Mesenchymal stem cell (in vitro differentiated cells and primary cell): ENCODE data around the gene ATP9B.

Source experiments
- DNase-seq: peaks from one replicate; pipeline ENCODE4 v3.0.0-alpha.2; 2013
- H2AFZ ChIP-seq: one replicate; pipeline ENCODE4 v1.6.1; 2013; ENCODE audit warnings: low read depth, mild to moderate bottlenecking, control low read depth, inconsistent platforms, low read length, moderate library complexity
- H2AK5ac ChIP-seq: 2 replicates; pipeline ENCODE4 v1.6.1; 2013; ENCODE audit warnings: low read length, moderate library complexity, mild to moderate bottlenecking, inconsistent platforms; ENCODE audit not compliant: severe bottlenecking
- H2BK120ac ChIP-seq: one replicate; pipeline ENCODE4 v1.6.1; 2013; ENCODE audit warnings: low read depth, mild to moderate bottlenecking, inconsistent platforms, low read length, moderate library complexity
- H2BK12ac ChIP-seq, 2 experiments: one replicate each; pipeline ENCODE4 v1.6.1; 2013; ENCODE audit warnings: inconsistent platforms in 2 of 2, low read length in 2 of 2, mild to moderate bottlenecking in 2 of 2, moderate library complexity in 2 of 2, control low read depth in 1 of 2
- H2BK15ac ChIP-seq: one replicate; pipeline ENCODE4 v1.6.1; 2013; ENCODE audit warnings: mild to moderate bottlenecking, low read depth, inconsistent platforms; ENCODE audit not compliant: poor library complexity, severe bottlenecking
- H2BK5ac ChIP-seq: 2 replicates; pipeline ENCODE4 v1.6.1; 2013; ENCODE audit warnings: low read depth, mild to moderate bottlenecking, low read length, control low read depth, inconsistent platforms; ENCODE audit not compliant: poor library complexity, severe bottlenecking
- H3K14ac ChIP-seq, 2 experiments: one replicate each; pipeline ENCODE4 v1.6.1; 2013; ENCODE audit warnings: inconsistent platforms in 2 of 2, low read length in 2 of 2, control low read depth in 1 of 2, mild to moderate bottlenecking in 1 of 2, moderate library complexity in 1 of 2
- H3K18ac ChIP-seq, 2 experiments: one replicate each; pipeline ENCODE4 v1.6.1; 2013; ENCODE audit warnings: inconsistent platforms in 2 of 2, low read length in 2 of 2, control low read depth in 1 of 2, low read depth in 1 of 2, mild to moderate bottlenecking in 1 of 2
- H3K23ac ChIP-seq, 2 experiments: one replicate each; pipeline ENCODE4 v1.6.1; 2013; ENCODE audit warnings: inconsistent platforms in 2 of 2, low read length in 2 of 2, mild to moderate bottlenecking in 2 of 2, moderate library complexity in 2 of 2, control low read depth in 1 of 2
- H3K27ac ChIP-seq: 2 replicates; pipeline ENCODE4 v1.5.1; 2013; ENCODE audit warnings: mild to moderate bottlenecking, moderate library complexity, low read length, control low read depth, inconsistent platforms; ENCODE audit not compliant: poor library complexity, severe bottlenecking
- H3K27me3 ChIP-seq, 2 experiments: 2 replicates each; pipeline versions ENCODE4 v1.6.1 to v1.7.0; 2013; ENCODE audit warnings: low read length in 2 of 2, mild to moderate bottlenecking in 2 of 2, moderate library complexity in 2 of 2, control low read depth in 1 of 2, inconsistent platforms in 1 of 2; ENCODE audit not compliant: control insufficient read depth in 1 of 2, insufficient read depth in 1 of 2
- H3K36me3 ChIP-seq, 2 experiments: 2 replicates each; pipeline versions ENCODE4 v1.6.1 to v1.7.0; 2013; ENCODE audit warnings: low read length in 2 of 2, control low read depth in 1 of 2, inconsistent platforms in 1 of 2, low read depth in 1 of 2, mild to moderate bottlenecking in 1 of 2; ENCODE audit not compliant: insufficient read depth in 2 of 2, control insufficient read depth in 1 of 2
- H3K4ac ChIP-seq, 2 experiments: one replicate each; pipeline ENCODE4 v1.6.1; 2013; ENCODE audit warnings: inconsistent platforms in 2 of 2, low read length in 2 of 2, mild to moderate bottlenecking in 2 of 2, moderate library complexity in 2 of 2, control low read depth in 1 of 2, low read depth in 1 of 2
- H3K4me1 ChIP-seq: 2 replicates; pipeline ENCODE4 v1.6.1; 2013; ENCODE audit warnings: low read depth, low read length, control low read depth; ENCODE audit not compliant: control insufficient read depth, insufficient read depth
- H3K4me2 ChIP-seq: 2 replicates; pipeline ENCODE4 v1.6.1; 2013; ENCODE audit warnings: low read length, mild to moderate bottlenecking, inconsistent platforms; ENCODE audit not compliant: poor library complexity, severe bottlenecking
- H3K4me3 ChIP-seq, 2 experiments: 2 replicates each; pipeline versions ENCODE4 v1.5.1 to v1.7.0; 2013; ENCODE audit warnings: low read length in 2 of 2, mild to moderate bottlenecking in 2 of 2, control low read depth in 1 of 2, low read depth in 1 of 2; ENCODE audit not compliant: insufficient read depth in 1 of 2
- H3K79me1 ChIP-seq: replicated peaks from 2 replicates; pipeline ENCODE4 v1.6.1; 2013; ENCODE audit warnings: mild to moderate bottlenecking, control low read depth, low read length, inconsistent platforms; ENCODE audit not compliant: poor library complexity, severe bottlenecking
- H3K9ac ChIP-seq: 2 replicates; pipeline ENCODE4 v1.7.0; 2013; ENCODE audit warnings: mild to moderate bottlenecking, low read length, moderate library complexity
- H3K9me3 ChIP-seq: 2 replicates; pipeline ENCODE4 v1.7.0; 2013; ENCODE audit warnings: mild to moderate bottlenecking, low read length; ENCODE audit not compliant: control insufficient read depth
- H4K8ac ChIP-seq: one replicate; pipeline ENCODE4 v1.6.1; 2013; ENCODE audit warnings: inconsistent platforms, mild to moderate bottlenecking, low read length, moderate library complexity
- H4K91ac ChIP-seq: one replicate; pipeline ENCODE4 v1.6.1; 2013; ENCODE audit warnings: mild to moderate bottlenecking, low read length, inconsistent platforms
- WGBS: methylation state at CpG from one replicate; pipeline ENCODE4 v1.1.7; 2013; ENCODE audit warnings: mixed read lengths; 5-methylcytosine and 5-hydroxymethylcytosine counted together

The ATP9B gene

DNA sequence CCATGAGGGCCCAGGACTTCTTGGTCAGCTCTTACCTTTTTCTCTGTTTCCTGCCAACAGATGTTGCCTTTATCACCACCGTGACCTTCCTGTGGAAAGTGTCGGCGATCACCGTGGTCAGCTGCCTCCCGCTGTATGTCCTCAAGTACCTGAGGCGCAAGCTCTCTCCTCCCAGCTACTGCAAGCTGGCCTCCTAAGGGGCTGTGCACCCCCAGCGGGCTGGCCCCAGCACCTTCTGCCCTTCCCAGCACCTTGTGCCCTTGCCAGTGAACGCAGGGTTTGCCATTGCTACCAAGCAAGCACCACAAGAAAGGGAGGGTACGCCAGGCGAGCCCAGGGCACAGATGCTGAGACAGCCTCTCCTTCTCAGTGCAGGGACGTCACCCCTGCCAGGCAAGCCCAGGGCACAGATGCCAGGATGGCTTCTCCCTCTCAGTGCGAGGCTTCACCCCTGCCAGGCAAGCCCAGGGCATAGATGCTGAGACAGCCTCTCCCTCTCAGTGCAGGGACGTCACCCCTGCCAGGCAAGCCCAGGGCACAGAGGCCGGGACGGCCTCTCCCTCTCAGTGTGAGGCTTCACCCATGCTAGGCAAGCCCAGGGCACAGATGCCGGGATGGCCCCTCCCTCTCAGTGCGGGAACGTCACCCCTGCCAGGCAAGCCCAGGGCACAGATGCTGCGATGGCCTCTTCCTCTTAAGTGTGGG, 308.1 kb downstream of the ATP9B start:
- WGBS, result 97% methylated on average over 18 of the region's 19 CpGs
- no peak overlapping the region for H2BK120ac ChIP-seq
- H3K23ac ChIP-seq, result no peak overlapping the region
- no peak overlapping the region for H2BK5ac ChIP-seq
- H3K9ac ChIP-seq, result no peak overlapping the region
- no peak overlapping the region for H3K27ac ChIP-seq
- no peak overlapping the region for H4K8ac ChIP-seq
- H4K91ac ChIP-seq, result no peak overlapping the region
- no peaks in the 10 kb centered on the region for H3K79me1 ChIP-seq
- peaks cover 5% of the 10 kb centered on the region for H3K4me1 ChIP-seq
- H3K4me3 ChIP-seq, result no peak overlapping the region
- H2AFZ ChIP-seq, result no peak overlapping the region
- no peaks in the 10 kb centered on the region for H3K9me3 ChIP-seq
- no peak overlapping the region for H2AK5ac ChIP-seq
- H2BK15ac ChIP-seq, result no peak overlapping the region
- H3K4me2 ChIP-seq, result no peak overlapping the region
- H3K4ac ChIP-seq, result no peak overlapping the region
- H2BK12ac ChIP-seq, result no peak overlapping the region
- peaks cover 0 to 8% of the 10 kb centered on the region in 2 experiments for H3K27me3 ChIP-seq
- peaks cover 23 to 33% of the 10 kb centered on the region in 2 experiments for H3K36me3 ChIP-seq
- no peak overlapping the region for H3K18ac ChIP-seq
- DNase-seq, result no peak
- no peak overlapping the region for H3K14ac ChIP-seq

DNA sequence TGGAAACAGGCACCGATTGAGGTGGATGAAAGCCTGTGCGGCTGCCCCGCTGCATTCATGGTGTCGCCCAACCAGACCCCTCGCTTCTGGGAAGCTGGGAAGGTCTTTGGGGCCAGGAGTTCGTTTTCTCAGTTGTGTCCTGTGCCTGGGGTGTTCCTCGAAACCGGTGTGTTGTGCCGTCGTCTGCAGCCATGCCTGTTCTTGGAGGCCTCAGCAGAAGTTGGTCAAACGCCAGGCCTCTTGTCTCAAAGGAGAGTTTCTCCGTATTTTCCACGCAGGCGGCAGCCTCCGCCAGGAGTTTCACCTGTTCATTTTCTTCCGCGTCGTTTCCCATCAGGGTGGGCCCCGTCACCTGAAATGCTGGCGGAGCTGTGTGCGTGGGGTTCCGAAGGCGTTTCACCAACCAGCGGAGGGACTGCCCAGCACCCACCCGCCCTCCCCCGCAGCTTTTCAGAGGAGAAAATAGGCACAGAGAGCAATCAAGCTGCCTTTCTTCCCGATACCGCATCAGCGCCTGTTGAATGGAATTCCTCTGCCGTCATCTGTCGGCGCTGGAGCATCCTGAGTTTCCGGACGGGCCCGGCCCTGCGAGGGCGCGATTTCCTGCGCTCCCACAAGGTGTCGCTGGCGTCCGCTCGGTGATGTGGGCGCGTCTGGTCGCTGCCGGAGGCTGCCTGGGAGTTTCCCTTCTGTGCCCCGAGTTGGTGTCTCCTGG, 309.5 kb downstream of the ATP9B start:
- H2AFZ ChIP-seq, result no peak overlapping the region
- H2BK120ac ChIP-seq, result no peak overlapping the region
- peaks cover 5% of the 10 kb centered on the region for H3K4me1 ChIP-seq
- H3K9me3 ChIP-seq, result no peaks in the 10 kb centered on the region
- no peak overlapping the region for H2BK12ac ChIP-seq
- no peak overlapping the region for H3K14ac ChIP-seq
- no peak overlapping the region for H4K8ac ChIP-seq
- H3K79me1 ChIP-seq, result no peaks in the 10 kb centered on the region
- H3K36me3 ChIP-seq, result peaks cover 22 to 31% of the 10 kb centered on the region in 2 experiments
- no peak overlapping the region for H2AK5ac ChIP-seq
- H3K4me2 ChIP-seq, result peak overlapping the region; percentile 50
- peak; percentile 79 for DNase-seq
- no peak overlapping the region for H3K4me3 ChIP-seq
- no peak overlapping the region for H3K27ac ChIP-seq
- H3K23ac ChIP-seq, result no peak overlapping the region
- H3K4ac ChIP-seq, result no peak overlapping the region
- no peak overlapping the region for H2BK5ac ChIP-seq
- no peak overlapping the region for H4K91ac ChIP-seq
- H2BK15ac ChIP-seq, result no peak overlapping the region
- H3K27me3 ChIP-seq, result peaks cover 8 to 20% of the 10 kb centered on the region in 2 experiments
- 35% methylated on average over 48 of the region's 48 CpGs for WGBS
- H3K9ac ChIP-seq, result peak overlapping the region; percentile 30
- H3K18ac ChIP-seq, result no peak overlapping the region

GRCh38 chr18:79379251-79379905, 310.2 kb downstream of the ATP9B start:
- Histone ChIP-seq H3K4me3 (no peak overlapping the region), H2BK15ac (no peak overlapping the region), H4K8ac (no peak overlapping the region), H2BK120ac (no peak overlapping the region), H3K14ac (no peak overlapping the region), H4K91ac (no peak overlapping the region), H3K23ac (no peak overlapping the region), H3K9me3 (no peaks in the 10 kb centered on the region), H3K4ac (no peak overlapping the region), H3K9ac (peak overlapping the region; percentile 30), H2BK12ac (no peak overlapping the region), H3K18ac (no peak overlapping the region), H3K4me1 (peaks cover 5% of the 10 kb centered on the region), H3K79me1 (no peaks in the 10 kb centered on the region), H3K27ac (no peak overlapping the region), H2AFZ (no peak overlapping the region), H3K36me3 (peaks cover 19 to 28% of the 10 kb centered on the region in 2 experiments), H2AK5ac (no peak overlapping the region), H2BK5ac (no peak overlapping the region), H3K27me3 (peaks cover 15 to 27% of the 10 kb centered on the region in 2 experiments), H3K4me2 (peak overlapping the region; percentile 50)
- no peak for DNase-seq
- WGBS, result 72% methylated on average over 22 of the region's 22 CpGs
